ENCODE results near the gene MT2A. TPM values are rescaled to one million over a fixed set of nuclear protein-coding genes. Genes with fewer than 3 reads are reported as not detected.
"Not testable (repeated sequence)": the region's sequence is repeated elsewhere in the genome, so short reads cannot be mapped to it uniquely, and the experiment has no call there.

MT2A gene
- total RNA-seq, 1 donor from 2014 or later: 661 TPM

DNA sequence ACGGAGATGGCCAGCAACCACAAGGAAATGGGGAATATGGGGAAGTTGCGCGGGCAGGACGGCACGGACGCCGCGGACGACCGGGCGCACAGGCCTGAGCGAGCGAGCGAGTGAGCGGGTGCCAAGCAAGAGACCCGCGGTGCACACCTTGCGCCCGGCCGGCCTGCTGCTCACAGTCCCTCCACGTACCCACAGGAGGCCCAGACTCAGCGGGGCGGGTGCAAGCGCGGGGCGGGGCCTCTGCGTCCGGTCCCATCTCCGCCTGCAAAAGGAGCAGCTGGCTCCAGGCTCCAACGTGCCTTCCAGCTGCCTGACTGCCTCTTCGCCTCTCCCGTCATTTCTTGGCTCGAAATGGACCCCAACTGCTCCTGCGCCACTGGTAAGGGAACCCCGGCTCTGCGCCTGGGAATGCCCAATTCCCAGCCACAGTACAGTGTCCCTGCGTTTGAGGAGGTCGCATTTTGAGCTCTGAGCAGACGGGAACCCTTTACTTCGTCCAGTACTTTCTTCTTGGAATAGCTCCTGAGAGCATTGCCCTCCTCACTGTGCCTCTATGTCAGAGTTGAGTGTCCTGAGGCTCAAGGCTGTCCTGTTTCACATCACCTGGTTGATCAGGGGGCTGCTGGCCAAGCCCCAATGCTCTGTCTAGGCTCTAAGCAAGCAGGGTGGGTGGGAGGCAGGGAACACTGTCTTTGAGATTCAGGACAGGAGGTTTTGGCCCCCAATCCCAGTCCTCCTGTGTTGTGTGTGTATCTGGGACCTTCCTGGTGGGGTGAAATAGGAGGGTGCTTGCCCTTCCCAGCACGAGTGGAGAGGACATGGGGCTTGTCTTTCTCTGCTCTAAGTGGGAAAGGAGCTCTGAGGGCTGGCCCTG is 9.1 kb downstream of the MT2A start:
- DNase-seq (ENCODE audit: extremely low spot score in 2 of 2): no peak
- Histone ChIP-seq H3K9me3 (no peaks in the 10 kb centered on the region), H3K36me3 (no peaks in the 10 kb centered on the region), H3K27me3 (no peaks in the 10 kb centered on the region), H3K4me1 (peaks cover 17% of the 10 kb centered on the region), H3K4me3 (peak overlapping the region; percentile 30 to 52), H3K27ac (peak overlapping the region; percentile 53)
- intact Hi-C loops (cut with DNase I): no loop called here
- TF ChIP-seq POLR2AphosphoS5 (IDR thresholded peaks at IDR 0.05; ENCODE audit: insufficient read depth in 1 of 2, low read depth in 1 of 2) (peak in 1 of 2 donors; percentile 84), POLR2A (IDR thresholded peaks at IDR 0.05) (peak in 1 of 2 donors; percentile 5)
- TF ChIP-seq, protein P1, sequence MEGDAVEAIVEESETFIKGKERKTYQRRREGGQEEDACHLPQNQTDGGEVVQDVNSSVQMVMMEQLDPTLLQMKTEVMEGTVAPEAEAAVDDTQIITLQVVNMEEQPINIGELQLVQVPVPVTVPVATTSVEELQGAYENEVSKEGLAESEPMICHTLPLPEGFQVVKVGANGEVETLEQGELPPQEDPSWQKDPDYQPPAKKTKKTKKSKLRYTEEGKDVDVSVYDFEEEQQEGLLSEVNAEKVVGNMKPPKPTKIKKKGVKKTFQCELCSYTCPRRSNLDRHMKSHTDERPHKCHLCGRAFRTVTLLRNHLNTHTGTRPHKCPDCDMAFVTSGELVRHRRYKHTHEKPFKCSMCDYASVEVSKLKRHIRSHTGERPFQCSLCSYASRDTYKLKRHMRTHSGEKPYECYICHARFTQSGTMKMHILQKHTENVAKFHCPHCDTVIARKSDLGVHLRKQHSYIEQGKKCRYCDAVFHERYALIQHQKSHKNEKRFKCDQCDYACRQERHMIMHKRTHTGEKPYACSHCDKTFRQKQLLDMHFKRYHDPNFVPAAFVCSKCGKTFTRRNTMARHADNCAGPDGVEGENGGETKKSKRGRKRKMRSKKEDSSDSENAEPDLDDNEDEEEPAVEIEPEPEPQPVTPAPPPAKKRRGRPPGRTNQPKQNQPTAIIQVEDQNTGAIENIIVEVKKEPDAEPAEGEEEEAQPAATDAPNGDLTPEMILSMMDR (IDR thresholded peaks at IDR 0.05): peak in 1 of 3 experiments; percentile 14

DNA sequence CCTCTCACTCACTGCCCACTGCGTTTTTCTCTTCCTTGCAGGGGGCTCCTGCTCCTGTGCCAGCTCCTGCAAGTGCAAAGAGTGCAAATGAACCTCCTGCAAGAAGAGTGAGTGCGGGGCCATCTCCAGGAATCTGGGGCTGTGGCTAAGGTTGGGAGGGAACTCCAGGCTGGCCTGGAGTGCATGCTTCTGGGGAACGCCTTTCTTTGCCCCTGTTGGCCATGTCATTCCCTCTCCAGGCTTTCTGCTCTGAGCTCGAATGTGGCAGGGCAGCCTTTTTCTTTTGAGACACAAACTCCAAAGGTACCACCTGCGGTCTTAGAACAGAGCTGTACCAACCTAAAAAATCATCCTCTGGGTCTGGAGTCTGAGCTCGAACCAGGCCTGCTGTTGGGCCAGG is 9.8 kb downstream of the MT2A start:
- intact Hi-C loops (cut with DNase I): no loop called here
- no peak overlapping the region for H3K27ac ChIP-seq
- H3K9me3 ChIP-seq: no peaks in the 10 kb centered on the region
- H3K4me1 ChIP-seq: peaks cover 17% of the 10 kb centered on the region
- TF ChIP-seq POLR2A (IDR thresholded peaks at IDR 0.05): no peak
- no peak for TF ChIP-seq POLR2AphosphoS5 (IDR thresholded peaks at IDR 0.05; ENCODE audit: insufficient read depth in 1 of 2, low read depth in 1 of 2)
- TF ChIP-seq, protein P1 (IDR thresholded peaks at IDR 0.05): no peak
- no peak for DNase-seq (ENCODE audit: extremely low spot score in 2 of 2)
- peak overlapping the region in 1 of 2 donors; percentile 52 for H3K4me3 ChIP-seq
- no peaks in the 10 kb centered on the region for H3K36me3 ChIP-seq
- no peaks in the 10 kb centered on the region for H3K27me3 ChIP-seq

DNA sequence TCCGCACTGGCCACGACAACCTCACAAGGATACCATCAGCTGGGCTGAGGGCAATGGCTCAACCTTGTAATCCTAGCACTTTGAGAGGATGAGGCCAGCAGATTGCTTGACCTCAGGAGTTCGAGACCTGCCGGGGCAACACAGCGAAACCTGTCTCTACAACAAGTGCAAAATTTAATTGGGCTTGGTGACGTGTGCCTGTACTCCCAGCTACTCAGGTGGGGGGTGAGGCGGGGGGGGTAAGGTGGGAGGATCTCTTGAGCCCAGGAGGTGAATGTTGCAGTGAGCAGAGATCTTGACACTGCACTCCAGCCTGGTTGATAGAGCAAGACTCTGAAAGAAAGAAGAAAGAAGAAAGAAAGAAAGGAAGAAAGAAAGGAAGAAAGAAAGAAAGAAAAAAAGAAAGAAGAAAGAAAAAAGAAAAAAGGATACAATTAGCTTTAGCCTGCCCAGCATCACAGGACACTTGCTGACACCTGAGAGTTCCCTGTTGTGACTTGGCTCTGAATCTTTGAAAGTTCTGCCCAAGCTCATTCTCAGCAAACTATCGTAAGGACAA is 12.0 kb downstream of the MT2A start:
- H3K27me3 ChIP-seq: no peaks in the 10 kb centered on the region
- H3K4me3 ChIP-seq: no peak overlapping the region
- no peak overlapping the region for H3K27ac ChIP-seq
- DNase-seq (ENCODE audit: extremely low spot score in 2 of 2): no peak
- peaks cover 22% of the 10 kb centered on the region for H3K4me1 ChIP-seq
- intact Hi-C loops (cut with DNase I): no loop called here
- no peaks in the 10 kb centered on the region for H3K9me3 ChIP-seq
- H3K36me3 ChIP-seq: no peaks in the 10 kb centered on the region
- TF ChIP-seq POLR2A (IDR thresholded peaks at IDR 0.05) (no peak), POLR2AphosphoS5 (IDR thresholded peaks at IDR 0.05; ENCODE audit: insufficient read depth in 1 of 2, low read depth in 1 of 2) (no peak)
- TF ChIP-seq, protein P1 (IDR thresholded peaks at IDR 0.05): no peak

DNA sequence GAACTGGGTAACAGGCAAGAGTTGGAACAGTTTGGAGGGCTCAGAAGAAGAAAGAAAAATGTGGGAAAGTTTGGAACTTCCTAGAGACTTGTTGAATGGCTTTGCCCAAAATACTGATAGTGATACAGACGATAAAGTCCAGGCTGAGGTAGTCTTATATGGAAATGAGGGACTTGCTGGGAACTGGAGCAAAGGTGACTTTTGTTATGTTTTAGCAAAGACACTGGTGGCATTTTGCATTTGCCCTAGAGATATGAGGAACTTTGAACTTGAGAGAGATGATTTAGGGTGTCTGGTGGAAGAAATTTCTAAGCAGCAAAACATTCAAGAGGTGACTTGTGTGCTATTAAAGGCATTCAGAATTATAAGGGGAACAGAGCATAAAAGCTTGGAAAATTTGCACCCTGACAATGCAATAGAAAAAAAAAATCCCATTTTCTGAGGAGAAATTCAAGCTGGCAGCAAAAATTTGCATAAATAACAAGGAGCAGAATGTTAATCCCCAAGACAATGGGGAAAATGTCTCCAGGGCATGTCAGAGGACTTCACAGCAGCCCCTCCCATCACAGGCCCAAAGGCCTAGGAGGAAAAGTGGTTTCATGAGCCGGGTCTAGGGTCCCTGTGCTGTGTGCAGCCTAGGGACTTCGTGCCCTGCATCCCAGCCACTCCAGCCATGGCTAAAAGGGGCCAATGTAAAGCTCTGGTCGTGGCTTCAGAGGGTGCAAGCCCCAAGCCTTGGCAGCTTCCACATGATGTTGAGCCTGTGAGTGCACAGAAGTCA is 13.5 kb downstream of the MT2A start:
- H3K36me3 ChIP-seq; DNase-seq (ENCODE audit: extremely low spot score in 2 of 2); intact Hi-C loops (cut with DNase I); H3K27me3 ChIP-seq; H3K27ac ChIP-seq; H3K9me3 ChIP-seq; H3K4me3 ChIP-seq: not testable (repeated sequence)
- H3K4me1 ChIP-seq: peaks cover 28% of the 10 kb centered on the region

DNA sequence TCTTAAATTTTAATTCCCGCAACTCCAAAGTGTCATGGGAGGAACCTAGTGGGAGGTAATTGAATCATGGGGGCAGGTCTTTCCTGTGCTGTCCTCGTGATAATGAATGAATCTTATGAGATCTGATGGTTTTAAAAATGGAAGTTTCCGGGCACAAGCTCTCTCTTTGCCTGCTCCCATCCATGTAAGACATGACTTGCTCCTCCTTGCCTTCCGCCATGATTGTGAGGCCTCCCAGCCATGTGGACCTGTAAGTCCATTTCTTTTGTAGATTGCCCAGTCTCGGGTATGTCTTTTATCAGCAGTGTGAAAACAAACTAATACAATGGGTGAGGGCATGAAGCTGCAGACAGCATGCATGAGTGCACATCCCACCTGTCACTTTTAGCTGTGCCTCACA is 14.8 kb downstream of the MT2A start:
- H3K4me1 ChIP-seq: peaks cover 19% of the 10 kb centered on the region
- intact Hi-C loops (cut with DNase I); DNase-seq (ENCODE audit: extremely low spot score in 2 of 2): not testable (repeated sequence)

More for the DNA sequence above, 14.8 kb downstream of the MT2A start:
- H3K27ac ChIP-seq, H3K9me3 ChIP-seq, H3K27me3 ChIP-seq, H3K36me3 ChIP-seq, H3K4me3 ChIP-seq: not testable (repeated sequence)
